Activated naive CD4-positive, alpha-beta T cell treated with anti-CD3 and anti-CD28 coated beads for 36 hours (primary cell): Measurements from ENCODE around the gene GRK2. TPM values are rescaled to one million over a fixed set of nuclear protein-coding genes. Genes with fewer than 3 reads are reported as not detected.
"Not testable (repeated sequence)": the region's sequence is repeated elsewhere in the genome, so short reads cannot be mapped to it uniquely, and the experiment has no call there.

ENCODE experiments used
- CTCF ChIA-PET: fragments of 350-600 bp; sonication (Branson Sonifier 250); formaldehyde crosslinking; loops from one replicate; lab custom pipeline; 2021; ENCODE audit warnings: antibody characterized with exemption; lab: Charles Lee
- DNase-seq: peaks from one replicate; pipeline ENCODE4 v3.0.0-alpha.2; 2020
- H3K27ac Mint-ChIP-seq: one replicate; pipeline ENCODE4 v1.8.0; 2021; ENCODE audit warnings: mild to moderate bottlenecking, mixed read lengths
- H3K27me3 Mint-ChIP-seq: one replicate; pipeline ENCODE4 v1.8.0; 2021; ENCODE audit warnings: low read depth, mixed read lengths
- H3K36me3 Mint-ChIP-seq: one replicate; pipeline ENCODE4 v1.8.0; 2021; ENCODE audit warnings: low read depth, mixed read lengths
- H3K4me1 Mint-ChIP-seq: one replicate; pipeline ENCODE4 v1.8.0; 2021; ENCODE audit warnings: low read depth, mixed read lengths
- H3K4me3 Mint-ChIP-seq: one replicate; pipeline ENCODE4 v1.8.0; 2021; ENCODE audit warnings: mild to moderate bottlenecking, moderate library complexity, mixed read lengths
- H3K9me3 Mint-ChIP-seq: one replicate; pipeline ENCODE4 v1.8.0; 2021; ENCODE audit warnings: mixed read lengths
- intact Hi-C: fragments of 100-400 bp; cut with micrococcal nuclease; formaldehyde crosslinking; loops from one replicate; pipeline ENCODE4 v1.15.1; 2023
- total RNA-seq, 2 experiments: library from RNA; stranded (reverse); gene quantifications; one replicate each; pipeline ENCODE4 v1.2.3, GENCODE V29; 2021

The GRK2 gene
- 100 to 1,000 TPM; 293 to 295 TPM for total RNA-seq

DNA sequence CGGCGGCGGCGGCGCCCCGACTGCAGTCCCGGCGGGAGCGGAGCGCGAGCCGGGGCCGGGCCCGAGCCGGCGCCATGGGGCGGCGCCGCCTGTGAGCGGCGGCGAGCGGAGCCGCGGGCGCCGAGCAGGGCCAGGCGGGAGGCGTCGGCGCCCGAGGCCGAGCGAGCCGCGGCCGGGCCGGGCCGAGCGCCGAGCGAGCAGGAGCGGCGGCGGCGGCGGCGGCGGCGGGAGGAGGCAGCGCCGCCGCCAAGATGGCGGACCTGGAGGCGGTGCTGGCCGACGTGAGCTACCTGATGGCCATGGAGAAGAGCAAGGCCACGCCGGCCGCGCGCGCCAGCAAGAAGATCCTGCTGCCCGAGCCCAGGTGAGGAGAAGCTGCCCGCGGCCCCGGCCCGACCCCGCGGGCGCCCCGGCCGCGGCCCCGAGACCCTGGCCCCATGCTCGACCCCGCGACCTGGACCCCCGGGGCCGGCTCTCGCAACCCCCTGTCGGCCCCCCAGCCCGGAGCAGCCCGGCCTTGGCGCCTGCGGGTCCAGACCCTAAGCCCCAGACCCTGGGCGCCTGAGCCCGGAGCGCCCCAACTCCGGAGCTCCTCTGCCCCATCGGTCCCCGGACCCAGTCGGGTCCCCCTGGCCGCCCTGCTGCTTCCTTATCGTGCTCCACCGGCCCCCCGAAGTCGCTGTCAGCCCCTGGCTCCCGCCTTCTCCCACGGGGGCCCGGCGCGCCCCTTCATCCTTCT is at the start of gene GRK2:
GRK2 (plus strand) TSS at position 25 of the 739 bp plus-strand sequence; CDS start at position 252, 227 bp downstream.
- intact Hi-C loops: loop anchor here (1.0 to 5.0 kb wide), 3 partner anchors 51 to 241 kb away; partner anchors contain the start of genes CDK2AP2, PITPNM1, PPP1CA and TBC1D10C
- DNase-seq: peak; percentile 55
- CTCF ChIA-PET: interaction anchor here (0.6 to 2.7 kb wide), 5 partner anchors 11 to 170 kb away, joined by 3 to 20 read pairs (median 8); no protein-coding TSS in a partner anchor
- H3K27me3 Mint-ChIP-seq: no peaks in the 10 kb centered on the region
- peaks cover 75% of the 10 kb centered on the region for H3K4me1 Mint-ChIP-seq
- no peaks in the 10 kb centered on the region for H3K9me3 Mint-ChIP-seq
- peak within 1 kb of the TSS; percentile 99 for H3K27ac Mint-ChIP-seq
- H3K4me3 Mint-ChIP-seq: peak within 1 kb of the TSS; percentile 86
- H3K36me3 Mint-ChIP-seq: peaks cover 44% of the 10 kb centered on the region

DNA sequence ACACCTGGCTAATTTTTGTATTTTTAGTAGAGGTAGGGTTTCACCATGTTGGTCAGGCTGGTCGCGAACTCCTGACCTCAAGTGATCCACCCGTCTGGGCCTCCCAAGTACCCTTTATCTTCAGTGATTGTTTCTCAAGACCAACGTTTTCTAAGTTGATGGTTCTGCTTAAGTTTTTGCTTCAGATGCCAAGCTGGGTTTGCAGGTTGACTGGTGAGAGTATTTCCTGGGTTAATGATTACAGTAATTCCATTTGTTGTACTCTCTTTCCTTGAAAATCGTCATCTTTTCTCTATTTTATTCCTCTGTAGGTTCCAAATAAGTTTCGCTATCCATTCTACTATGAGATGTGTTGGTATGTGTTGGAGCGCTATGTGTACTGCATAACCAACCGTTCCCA is 38.5 kb upstream of the GRK2 start:
- H3K27ac Mint-ChIP-seq: no peak overlapping the region
- H3K4me3 Mint-ChIP-seq: no peak overlapping the region
- no peak for DNase-seq
- H3K9me3 Mint-ChIP-seq: no peaks in the 10 kb centered on the region
- peaks cover 5% of the 10 kb centered on the region for H3K4me1 Mint-ChIP-seq
- no peaks in the 10 kb centered on the region for H3K27me3 Mint-ChIP-seq
- CTCF ChIA-PET: no interaction called here
- H3K36me3 Mint-ChIP-seq: peaks cover 16% of the 10 kb centered on the region
- intact Hi-C loops: no loop called here

- H3K27ac Mint-ChIP-seq: no peak overlapping the region
- intact Hi-C loops: no loop called here
- CTCF ChIA-PET: no interaction called here
- peaks cover 16% of the 10 kb centered on the region for H3K36me3 Mint-ChIP-seq
- DNase-seq: no peak
- H3K4me3 Mint-ChIP-seq: no peak overlapping the region
- H3K4me1 Mint-ChIP-seq: peaks cover 19% of the 10 kb centered on the region
- H3K9me3 Mint-ChIP-seq: no peaks in the 10 kb centered on the region
- no peaks in the 10 kb centered on the region for H3K27me3 Mint-ChIP-seq
These were observed 35.9 kb upstream of the GRK2 start for GRCh38 chr11:67230406-67230805.

GRCh38 chr11:67230886-67231285 is 35.4 kb upstream of the GRK2 start:
- Mint-ChIP-seq H3K27ac (no peak overlapping the region), H3K36me3 (peaks cover 16% of the 10 kb centered on the region), H3K4me1 (peaks cover 19% of the 10 kb centered on the region), H3K9me3 (no peaks in the 10 kb centered on the region), H3K4me3 (no peak overlapping the region), H3K27me3 (no peaks in the 10 kb centered on the region)
- CTCF ChIA-PET: interaction anchor here (1.1 kb wide), 1 partner anchor 10 kb away, joined by 3 read pairs; no protein-coding TSS in a partner anchor
- no peak for DNase-seq
- intact Hi-C loops: no loop called here

DNA sequence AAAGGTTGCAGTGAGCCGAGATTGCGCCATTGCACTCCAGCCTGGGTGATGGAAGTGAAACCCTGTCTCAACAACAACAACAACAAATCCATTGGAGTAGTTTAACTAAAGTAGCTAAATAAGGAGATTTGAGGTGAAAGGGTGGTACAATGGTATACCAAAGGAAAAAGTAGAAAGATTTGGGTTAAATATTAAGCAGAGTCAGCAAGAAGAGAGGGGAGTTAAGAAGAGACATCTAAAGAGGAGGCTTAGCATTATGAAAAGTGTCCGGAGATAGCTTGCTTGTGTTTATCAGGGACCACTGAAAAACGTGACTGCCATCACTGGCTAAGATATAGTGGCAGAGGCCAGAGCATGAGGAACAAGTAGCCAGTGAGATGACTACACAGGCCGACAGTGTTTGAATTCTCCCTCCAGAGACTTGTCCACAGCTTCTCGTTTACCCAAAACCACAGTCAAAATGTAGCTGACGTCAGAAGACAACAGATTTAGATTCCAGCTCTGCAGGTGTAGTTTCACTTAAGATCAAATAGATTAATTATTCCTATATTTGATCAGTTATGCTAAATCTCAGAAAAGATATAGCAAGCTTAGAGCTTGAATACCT is 32.6 kb upstream of the GRK2 start:
- Mint-ChIP-seq H3K9me3 (no peaks in the 10 kb centered on the region), H3K27ac (peak overlapping the region; percentile 32), H3K4me3 (no peak overlapping the region), H3K27me3 (no peaks in the 10 kb centered on the region), H3K4me1 (peaks cover 22% of the 10 kb centered on the region), H3K36me3 (peaks cover 12% of the 10 kb centered on the region)
- intact Hi-C loops: no loop called here
- CTCF ChIA-PET: interaction anchor here (0.6 to 1.8 kb wide), 4 partner anchors 118 to 161 kb away, joined by 3 to 5 read pairs (median 4); no protein-coding TSS in a partner anchor
- DNase-seq: no peak

DNA sequence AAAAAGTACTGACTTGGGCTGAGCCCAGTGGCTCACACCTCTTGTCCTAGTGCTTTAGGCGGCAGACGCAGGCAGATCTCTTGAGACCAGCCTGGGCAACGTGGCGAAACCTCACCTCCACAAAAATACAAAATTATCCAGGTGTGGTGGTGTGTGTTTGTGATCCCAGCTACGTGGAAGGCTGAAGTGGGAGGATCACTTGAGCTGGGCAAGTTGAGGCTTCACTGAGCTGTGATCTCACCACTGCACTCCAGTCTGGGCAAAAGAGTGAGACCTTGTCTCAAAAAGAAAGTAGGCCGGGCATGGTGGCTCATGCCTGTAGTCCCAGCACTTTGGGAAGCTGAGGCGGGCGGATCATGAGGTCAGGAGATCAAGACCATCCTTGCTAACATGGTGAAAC is 31.7 kb upstream of the GRK2 start:
- intact Hi-C loops, H3K27me3 Mint-ChIP-seq, H3K4me3 Mint-ChIP-seq, H3K9me3 Mint-ChIP-seq, H3K36me3 Mint-ChIP-seq, DNase-seq: not testable (repeated sequence)
- H3K4me1 Mint-ChIP-seq: peaks cover 30% of the 10 kb centered on the region
- peak overlapping the region; percentile 32 for H3K27ac Mint-ChIP-seq
- CTCF ChIA-PET: interaction anchor here (0.6 to 1.8 kb wide), 4 partner anchors 27 to 363 kb away, joined by 3 to 4 read pairs (median 3); no protein-coding TSS in a partner anchor

DNA sequence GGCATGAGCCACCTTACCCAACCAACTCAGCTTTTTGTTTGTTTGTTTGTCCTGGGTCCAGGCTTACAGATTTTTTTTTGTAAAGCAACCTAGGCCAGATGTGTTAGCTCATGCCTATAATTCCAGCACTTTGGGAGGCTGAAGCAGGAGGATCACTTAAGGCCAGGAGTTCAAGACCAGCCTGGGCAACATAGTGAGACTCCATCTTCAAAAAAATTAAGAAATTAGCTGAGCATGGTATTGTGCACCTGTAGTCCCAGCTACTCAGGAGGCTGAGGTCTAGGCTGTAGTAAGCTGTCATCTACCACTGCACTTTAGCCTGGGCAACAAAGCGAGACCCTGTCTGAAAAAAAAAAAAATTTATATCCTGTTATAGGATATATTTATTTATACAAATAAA is 28.7 kb upstream of the GRK2 start:
- H3K4me3 Mint-ChIP-seq: no peak overlapping the region
- H3K9me3 Mint-ChIP-seq: no peaks in the 10 kb centered on the region
- no peaks in the 10 kb centered on the region for H3K27me3 Mint-ChIP-seq
- DNase-seq: no peak
- CTCF ChIA-PET: no interaction called here
- peaks cover 42% of the 10 kb centered on the region for H3K4me1 Mint-ChIP-seq
- H3K27ac Mint-ChIP-seq: no peak overlapping the region
- peaks cover 25% of the 10 kb centered on the region for H3K36me3 Mint-ChIP-seq
- intact Hi-C loops: loop anchor here (5.0 kb wide), 1 partner anchor 40 kb away; no protein-coding TSS in a partner anchor

GRCh38 chr11:67238894-67239782 is 27.1 kb upstream of the GRK2 start:
- intact Hi-C loops: loop anchor here (1.0 to 5.0 kb wide), 2 partner anchors 42 to 120 kb away; partner anchors contain the start of gene KDM2A
- H3K27me3 Mint-ChIP-seq: no peaks in the 10 kb centered on the region
- peaks cover 47% of the 10 kb centered on the region for H3K4me1 Mint-ChIP-seq
- peak overlapping the region; percentile 86 for H3K4me3 Mint-ChIP-seq
- H3K27ac Mint-ChIP-seq: peak overlapping the region; percentile 99
- CTCF ChIA-PET: interaction anchor here (0.5 to 2.8 kb wide), 6 partner anchors 14 to 162 kb away, joined by 3 to 16 read pairs (median 3); no protein-coding TSS in a partner anchor
- no peak for DNase-seq
- peaks cover 40% of the 10 kb centered on the region for H3K36me3 Mint-ChIP-seq
- no peaks in the 10 kb centered on the region for H3K9me3 Mint-ChIP-seq

DNA sequence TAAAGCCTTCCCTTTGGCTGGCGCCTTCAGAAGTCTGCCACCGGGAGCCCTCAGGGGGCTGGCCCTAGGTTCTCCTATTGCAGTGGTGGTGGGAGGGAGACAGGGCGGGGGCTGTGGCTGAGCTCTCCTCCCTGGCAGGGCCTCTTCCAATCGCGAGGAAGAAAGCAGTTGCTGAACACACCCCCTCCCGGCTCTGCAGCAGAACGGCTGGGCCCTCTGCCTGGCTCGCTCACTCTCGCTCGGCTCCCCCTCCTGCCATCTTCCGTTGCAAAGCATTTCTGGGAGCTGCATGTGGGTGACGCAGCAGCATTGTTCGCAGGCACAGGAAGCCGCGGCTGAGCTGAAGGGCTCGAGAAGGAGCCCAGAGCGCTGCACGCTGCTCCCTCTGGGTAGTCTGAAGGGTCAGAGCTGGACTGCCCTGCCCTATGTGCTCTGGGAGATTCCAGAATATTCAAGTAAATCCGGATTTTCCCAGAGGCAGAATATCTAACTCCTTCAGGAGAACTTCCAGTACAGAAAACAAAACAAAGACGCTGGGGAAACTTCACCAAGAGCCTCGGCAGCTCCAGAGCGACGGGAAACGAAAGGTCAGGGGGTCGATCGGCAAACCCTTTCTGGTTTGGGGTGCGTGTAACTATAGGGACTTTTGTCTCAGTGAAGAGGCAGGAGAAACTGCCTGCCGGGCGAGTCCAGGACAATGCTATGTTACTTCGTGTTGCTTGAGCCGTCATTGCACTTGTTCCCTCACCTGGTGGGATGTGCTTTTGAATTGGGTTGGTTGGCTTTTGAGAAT is 26.3 kb upstream of the GRK2 start:
- peak; percentile 98 for DNase-seq
- CTCF ChIA-PET: interaction anchor here (0.5 to 2.8 kb wide), 9 partner anchors 14 to 161 kb away, joined by 3 to 16 read pairs (median 3); no protein-coding TSS in a partner anchor
- Mint-ChIP-seq H3K4me1 (peaks cover 46% of the 10 kb centered on the region), H3K36me3 (peaks cover 47% of the 10 kb centered on the region), H3K4me3 (peak overlapping the region; percentile 86), H3K27ac (peak overlapping the region; percentile 99), H3K27me3 (no peaks in the 10 kb centered on the region), H3K9me3 (no peaks in the 10 kb centered on the region)
- intact Hi-C loops: loop anchor here (1.0 to 5.0 kb wide), 5 partner anchors 37 to 152 kb away; partner anchors contain the start of genes KDM2A and RAD9A

- Mint-ChIP-seq H3K4me1 (peaks cover 51% of the 10 kb centered on the region), H3K9me3 (no peaks in the 10 kb centered on the region), H3K36me3 (peaks cover 54% of the 10 kb centered on the region), H3K4me3 (peak overlapping the region; percentile 86), H3K27ac (peak overlapping the region; percentile 99), H3K27me3 (no peaks in the 10 kb centered on the region)
- CTCF ChIA-PET: interaction anchor here (0.6 to 2.8 kb wide), 8 partner anchors 8 to 160 kb away, joined by 3 to 16 read pairs (median 4); no protein-coding TSS in a partner anchor
- intact Hi-C loops: loop anchor here (1.0 to 5.0 kb wide), 3 partner anchors 36 to 152 kb away; partner anchors contain the start of gene RAD9A
- DNase-seq: peak; percentile 94
These were observed 25.5 kb upstream of the GRK2 start for GRCh38 chr11:67240576-67241389.
